GM12878 (cell line): ENCODE results near the gene SHISA3.

Experiments
- CTCF ChIP-seq, 3 experiments: IDR thresholded peaks in 2 of 3; conservative IDR thresholded peaks in 1 of 3; 2 replicates each; pipeline ENCODE4 v1.5.1; 2011; ENCODE audit warnings: low read depth in 3 of 3, low read length in 3 of 3, mild to moderate bottlenecking in 3 of 3, control low read depth in 2 of 3, moderate library complexity in 2 of 3, inconsistent platforms in 1 of 3, mixed read lengths in 1 of 3; ENCODE audit not compliant: control insufficient read depth in 2 of 3, insufficient read depth in 1 of 3; ENCODE audit errors: extremely low read depth in 1 of 3
- EZH2 ChIP-seq: IDR thresholded peaks from 2 replicates; pipeline ENCODE4 v1.6.1; 2012; ENCODE audit warnings: low read depth, mild to moderate bottlenecking, control low read depth, inconsistent platforms, low read length, borderline replicate concordance; ENCODE audit not compliant: control insufficient read depth
- MYC ChIP-seq: IDR thresholded peaks from 2 replicates; pipeline ENCODE4 v1.6.1; 2011; ENCODE audit warnings: mild to moderate bottlenecking, low read length, moderate library complexity, inconsistent platforms; ENCODE audit not compliant: insufficient read depth, insufficient replicate concordance, insufficient read length, severe bottlenecking
- POLR2A ChIP-seq: IDR thresholded peaks from 2 replicates; pipeline ENCODE4 v1.6.1; 2011; ENCODE audit warnings: low read depth, mild to moderate bottlenecking, low read length
- RELA ChIP-seq: fragments of 450-650 bp; IDR thresholded peaks from 2 replicates; pipeline ENCODE4 v1.8.0; 2014; ENCODE audit warnings: borderline replicate concordance; ENCODE audit not compliant: partially characterized antibody
- REST ChIP-seq: IDR thresholded peaks from 2 replicates; pipeline ENCODE4 v1.6.1; 2012; ENCODE audit warnings: mild to moderate bottlenecking, low read depth, low read length
- SKIL ChIP-seq: fragments of 450-650 bp; IDR thresholded peaks from 2 replicates; pipeline ENCODE4 v1.6.1; 2017; ENCODE audit warnings: mild to moderate bottlenecking, low read depth, inconsistent platforms; ENCODE audit not compliant: poor library complexity, severe bottlenecking
- TCF7 ChIP-seq: IDR thresholded peaks from 2 replicates; pipeline ENCODE4 v1.6.1; 2014; ENCODE audit warnings: antibody characterized with exemption, borderline replicate concordance
- ZBED1 ChIP-seq: IDR thresholded peaks from 2 replicates; pipeline ENCODE4 v1.6.1; 2016; ENCODE audit warnings: borderline replicate concordance
- ZNF274 ChIP-seq: IDR thresholded peaks from one replicate; pipeline ENCODE4 v1.8.0; 2011; ENCODE audit not compliant: insufficient read length, insufficient read depth
- ZNF592 ChIP-seq: fragments of 450-650 bp; IDR thresholded peaks from 2 replicates; pipeline ENCODE4 v1.6.1; 2017; ENCODE audit warnings: mild to moderate bottlenecking, moderate library complexity

GRCh38 chr4:42392436-42392835, 4.9 kb upstream of the SHISA3 start:
- TF ChIP-seq CTCF (IDR thresholded peaks at IDR 0.05 in 2 of 3, conservative IDR thresholded peaks at IDR 0.05 in 1 of 3; ENCODE audit: control insufficient read depth in 2 of 3, extremely low read depth in 1 of 3, insufficient read depth in 1 of 3, low read depth in 3 of 3, low read length in 3 of 3) (no peak), ZNF592 (no peak), EZH2 (no peak), RELA (no peak), ZNF274 (no peak), ZBED1 (no peak), SKIL (no peak), POLR2A (no peak), REST (no peak), MYC (no peak), TCF7 (no peak)
